Liver (tissue), 3 donors: Measurements from ENCODE around the gene ERH.

Source experiments
- EGR1 ChIP-seq, 2 donors: IDR thresholded peaks; 2 replicates each; pipeline ENCODE4 v1.6.1; 2016 to 2018; ENCODE audit warnings: antibody characterized with exemption in 2 of 2, low read depth in 2 of 2
- JUND ChIP-seq, 2 donors: IDR thresholded peaks; 2 replicates each; pipeline ENCODE4 v1.6.1; 2016; ENCODE audit warnings: antibody characterized with exemption in 2 of 2
- RAD21 ChIP-seq, 2 donors: IDR thresholded peaks; 2 replicates each; pipeline ENCODE4 v1.6.1; 2016; ENCODE audit warnings: antibody characterized with exemption in 2 of 2, mild to moderate bottlenecking in 2 of 2
- SP1 ChIP-seq: IDR thresholded peaks from 2 replicates; pipeline ENCODE4 v1.6.1; 2018; ENCODE audit warnings: antibody characterized with exemption, mild to moderate bottlenecking
- YY1 ChIP-seq: IDR thresholded peaks from 2 replicates; pipeline ENCODE4 v1.6.1; 2016; ENCODE audit warnings: antibody characterized with exemption, mild to moderate bottlenecking
- TF ChIP-seq, protein P1 (sequence below): fragments of 150-350 bp; IDR thresholded peaks from 2 replicates; pipeline ENCODE4 v1.5.1; 2017; ENCODE audit warnings: improper control_type of control experiment, low read depth, low read length; ENCODE audit not compliant: missing input control
- TF ChIP-seq, protein P2 (sequence below): IDR thresholded peaks from 2 replicates; pipeline ENCODE4 v1.6.1; 2016; ENCODE audit warnings: antibody characterized with exemption
- TF ChIP-seq, protein P3 (sequence below): IDR thresholded peaks from 2 replicates; pipeline ENCODE4 v1.6.1; 2016; ENCODE audit warnings: antibody characterized with exemption
- donor health status: healthy.
- donor health status: healthy.

DNA sequence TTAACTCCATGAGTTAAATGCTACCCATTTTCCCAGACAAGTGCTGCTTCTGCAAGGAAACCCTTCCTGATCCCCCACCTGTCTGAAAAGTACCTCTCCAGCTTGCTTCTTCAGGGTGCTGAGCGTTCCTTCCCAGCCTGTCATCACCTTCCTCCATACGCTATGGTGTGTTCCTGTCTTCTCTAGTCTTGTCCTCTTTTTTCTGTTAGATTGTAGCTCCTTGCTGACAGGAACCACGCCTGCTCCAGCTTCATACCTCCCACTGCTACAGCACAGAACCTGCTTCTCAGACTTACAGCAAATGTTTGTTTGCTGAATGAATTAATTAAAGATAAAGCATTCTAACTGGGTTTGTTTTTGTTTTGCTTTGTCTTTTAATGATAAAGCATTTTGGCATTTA is 39.1 kb downstream of the ERH start:
- TF ChIP-seq, protein P1, sequence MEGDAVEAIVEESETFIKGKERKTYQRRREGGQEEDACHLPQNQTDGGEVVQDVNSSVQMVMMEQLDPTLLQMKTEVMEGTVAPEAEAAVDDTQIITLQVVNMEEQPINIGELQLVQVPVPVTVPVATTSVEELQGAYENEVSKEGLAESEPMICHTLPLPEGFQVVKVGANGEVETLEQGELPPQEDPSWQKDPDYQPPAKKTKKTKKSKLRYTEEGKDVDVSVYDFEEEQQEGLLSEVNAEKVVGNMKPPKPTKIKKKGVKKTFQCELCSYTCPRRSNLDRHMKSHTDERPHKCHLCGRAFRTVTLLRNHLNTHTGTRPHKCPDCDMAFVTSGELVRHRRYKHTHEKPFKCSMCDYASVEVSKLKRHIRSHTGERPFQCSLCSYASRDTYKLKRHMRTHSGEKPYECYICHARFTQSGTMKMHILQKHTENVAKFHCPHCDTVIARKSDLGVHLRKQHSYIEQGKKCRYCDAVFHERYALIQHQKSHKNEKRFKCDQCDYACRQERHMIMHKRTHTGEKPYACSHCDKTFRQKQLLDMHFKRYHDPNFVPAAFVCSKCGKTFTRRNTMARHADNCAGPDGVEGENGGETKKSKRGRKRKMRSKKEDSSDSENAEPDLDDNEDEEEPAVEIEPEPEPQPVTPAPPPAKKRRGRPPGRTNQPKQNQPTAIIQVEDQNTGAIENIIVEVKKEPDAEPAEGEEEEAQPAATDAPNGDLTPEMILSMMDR: no peak
- TF ChIP-seq SP1: no peak
- TF ChIP-seq YY1: no peak
- TF ChIP-seq EGR1 (IDR thresholded peaks at IDR 0.05; ENCODE audit: low read depth in 2 of 2): no peak
- TF ChIP-seq, protein P2, sequence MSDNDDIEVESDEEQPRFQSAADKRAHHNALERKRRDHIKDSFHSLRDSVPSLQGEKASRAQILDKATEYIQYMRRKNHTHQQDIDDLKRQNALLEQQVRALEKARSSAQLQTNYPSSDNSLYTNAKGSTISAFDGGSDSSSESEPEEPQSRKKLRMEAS: no peak
- TF ChIP-seq RAD21 (IDR thresholded peaks at IDR 0.05): no peak
- TF ChIP-seq, protein P3, sequence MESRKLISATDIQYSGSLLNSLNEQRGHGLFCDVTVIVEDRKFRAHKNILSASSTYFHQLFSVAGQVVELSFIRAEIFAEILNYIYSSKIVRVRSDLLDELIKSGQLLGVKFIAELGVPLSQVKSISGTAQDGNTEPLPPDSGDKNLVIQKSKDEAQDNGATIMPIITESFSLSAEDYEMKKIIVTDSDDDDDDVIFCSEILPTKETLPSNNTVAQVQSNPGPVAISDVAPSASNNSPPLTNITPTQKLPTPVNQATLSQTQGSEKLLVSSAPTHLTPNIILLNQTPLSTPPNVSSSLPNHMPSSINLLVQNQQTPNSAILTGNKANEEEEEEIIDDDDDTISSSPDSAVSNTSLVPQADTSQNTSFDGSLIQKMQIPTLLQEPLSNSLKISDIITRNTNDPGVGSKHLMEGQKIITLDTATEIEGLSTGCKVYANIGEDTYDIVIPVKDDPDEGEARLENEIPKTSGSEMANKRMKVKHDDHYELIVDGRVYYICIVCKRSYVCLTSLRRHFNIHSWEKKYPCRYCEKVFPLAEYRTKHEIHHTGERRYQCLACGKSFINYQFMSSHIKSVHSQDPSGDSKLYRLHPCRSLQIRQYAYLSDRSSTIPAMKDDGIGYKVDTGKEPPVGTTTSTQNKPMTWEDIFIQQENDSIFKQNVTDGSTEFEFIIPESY: no peak
- no peak for TF ChIP-seq JUND (IDR thresholded peaks at IDR 0.05)
